IPS DF 4.7 (cell line): ENCODE results near the gene LRRC56.

Experiments
- DNase-seq: peaks from one replicate; pipeline ENCODE4 v3.0.0-alpha.2; 2013; ENCODE audit warnings: low spot score; ENCODE audit errors: extremely low read depth

LRRC56 gene

DNA sequence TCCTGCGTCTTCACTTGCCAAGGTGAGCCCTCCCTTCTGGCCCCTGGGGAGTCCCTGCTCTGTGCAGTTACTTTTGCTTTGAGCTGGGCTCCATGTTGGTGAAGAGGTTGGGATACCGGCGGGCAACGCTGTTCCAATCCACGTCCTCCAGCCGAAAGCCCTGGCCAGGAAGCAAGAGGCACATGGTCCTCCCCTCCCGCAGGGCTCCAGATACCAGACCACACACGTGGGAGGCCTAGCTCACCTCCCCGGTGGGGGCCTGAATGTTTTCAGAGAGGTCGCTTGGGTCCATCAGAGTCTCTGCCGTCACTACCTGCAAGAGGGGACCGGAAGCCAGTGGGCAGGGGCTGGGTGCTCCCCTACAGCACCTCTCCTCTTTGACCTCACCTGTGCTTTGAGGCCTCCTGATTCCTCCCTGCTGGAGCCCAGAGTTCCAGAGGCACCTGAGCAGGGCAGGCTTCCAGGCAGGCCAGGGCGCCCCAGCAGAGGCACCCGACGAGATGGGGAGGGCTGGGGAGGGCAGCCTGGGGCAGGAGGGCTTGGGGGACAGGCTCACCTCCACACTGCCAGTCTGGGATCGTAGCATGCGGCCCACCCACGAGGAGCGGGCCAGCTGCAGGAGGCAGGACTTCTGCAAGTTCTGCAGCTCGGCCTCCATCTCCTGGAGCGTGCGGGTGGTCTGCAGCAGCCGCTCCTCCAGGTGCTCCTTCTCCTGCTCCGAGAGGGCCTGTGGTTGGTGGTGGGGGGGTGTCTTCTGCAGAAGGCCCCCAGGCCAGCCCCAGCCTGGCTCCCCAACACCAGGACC, 20.2 kb downstream of the LRRC56 start:
- no peak for DNase-seq

DNA sequence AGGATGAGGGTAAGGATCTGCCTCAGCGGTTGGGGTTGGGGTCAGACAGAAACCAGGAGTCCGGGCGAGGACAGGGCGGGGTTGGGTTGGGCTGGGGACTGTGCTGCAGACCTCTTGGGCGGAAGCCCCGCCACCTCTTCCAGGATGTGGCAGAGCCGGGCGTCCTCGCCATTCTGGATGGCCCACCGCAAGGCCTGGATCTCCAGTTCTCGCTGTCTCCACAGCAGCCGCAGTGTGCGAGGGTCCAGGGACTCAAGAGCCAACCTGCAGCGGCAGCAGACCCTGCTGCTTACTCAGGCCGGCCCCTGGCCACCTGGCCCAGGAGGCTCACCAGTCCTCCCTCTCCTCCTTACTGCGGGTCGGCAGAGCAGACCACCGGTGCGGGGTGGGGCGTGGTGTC, 21.2 kb downstream of the LRRC56 start:
- no peak for DNase-seq

- no peak for DNase-seq
Measured at GRCh38 chr11:559020-559620, 21.8 kb downstream of the LRRC56 start.

DNA sequence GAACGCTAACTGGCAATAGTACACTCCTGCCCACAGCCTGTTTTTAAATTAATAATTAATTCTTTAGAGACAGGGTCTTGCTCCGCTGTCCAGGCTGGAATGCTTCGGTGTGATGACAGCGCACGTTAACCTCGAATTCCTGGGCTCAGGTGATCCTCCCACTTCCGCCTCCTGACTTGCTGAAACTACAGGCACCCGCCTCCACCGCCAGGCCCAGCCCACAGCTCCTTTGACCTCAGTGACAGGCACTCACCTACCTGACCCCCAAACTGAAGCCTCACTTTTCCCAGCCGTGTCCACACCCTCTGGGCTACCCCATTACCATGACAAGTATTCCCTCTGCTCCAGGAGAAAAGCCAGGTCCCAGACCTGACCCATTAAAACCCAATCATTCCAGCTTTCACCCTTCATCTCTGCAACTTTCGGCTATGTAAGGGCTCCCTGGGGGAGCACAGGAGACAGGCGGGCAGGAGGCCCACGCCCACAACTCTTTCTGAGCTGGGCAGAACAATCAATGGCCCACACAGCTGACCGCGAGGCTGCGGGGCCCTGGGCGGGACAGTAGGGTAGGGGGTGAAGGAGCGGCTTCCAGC, 22.5 kb downstream of the LRRC56 start:
- no peak for DNase-seq

- DNase-seq: no peak
Measured at GRCh38 chr11:560305-561147, 23.2 kb downstream of the LRRC56 start, which contains the start of the genes LMNTD2 and RASSF7. Gene LMNTD2 (minus strand): TSS chr11:560738. CDS start chr11:560716, 22 bp downstream. Gene RASSF7 (plus strand): TSS chr11:560970. CDS start chr11:561769, 799 bp downstream.

DNA sequence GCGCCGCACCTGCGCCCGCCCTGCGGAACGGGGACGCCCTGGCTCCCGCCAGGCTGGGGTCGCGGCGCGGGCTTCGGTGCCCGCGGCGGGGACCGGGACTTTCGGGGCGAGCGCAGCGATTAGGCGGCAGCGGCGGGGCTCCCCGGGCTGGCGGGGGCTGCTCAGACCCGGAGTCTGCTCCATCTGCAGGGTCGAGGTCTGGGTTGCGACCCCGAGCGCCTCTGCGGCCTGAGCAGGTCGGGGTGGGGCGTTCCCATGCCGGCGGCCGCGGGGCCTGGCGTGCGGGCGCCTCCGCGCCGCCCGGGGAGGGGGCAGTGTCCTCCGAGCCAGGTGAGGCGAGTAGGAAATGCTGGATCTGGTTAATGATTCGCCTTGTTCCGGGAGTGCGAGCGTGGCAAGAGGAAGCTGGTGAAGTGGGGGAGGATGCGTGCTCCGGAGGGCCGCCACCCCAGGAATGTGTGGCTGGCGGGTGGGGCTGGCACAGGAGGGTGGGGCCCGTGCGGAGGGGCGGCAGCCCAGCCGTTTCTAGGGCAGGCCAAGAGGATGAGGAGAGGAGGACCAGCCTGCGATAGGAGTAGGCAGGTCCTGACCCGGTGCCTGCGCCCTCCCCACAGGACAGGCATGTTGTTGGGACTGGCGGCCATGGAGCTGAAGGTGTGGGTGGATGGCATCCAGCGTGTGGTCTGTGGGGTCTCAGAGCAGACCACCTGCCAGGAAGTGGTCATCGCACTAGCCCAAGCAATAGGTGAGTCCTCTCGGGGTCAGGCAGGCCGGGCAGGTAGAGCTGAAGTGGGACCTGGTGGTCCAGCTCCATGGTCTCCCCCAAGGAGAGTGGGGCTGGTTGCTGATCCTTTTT, 24.0 kb downstream of the LRRC56 start:
- DNase-seq: no peak

- no peak for DNase-seq
Measured at GRCh38 chr11:562046-562645, 24.8 kb downstream of the LRRC56 start.

- DNase-seq: no peak
Measured at GRCh38 chr11:563066-563811, 25.9 kb downstream of the LRRC56 start.

DNA sequence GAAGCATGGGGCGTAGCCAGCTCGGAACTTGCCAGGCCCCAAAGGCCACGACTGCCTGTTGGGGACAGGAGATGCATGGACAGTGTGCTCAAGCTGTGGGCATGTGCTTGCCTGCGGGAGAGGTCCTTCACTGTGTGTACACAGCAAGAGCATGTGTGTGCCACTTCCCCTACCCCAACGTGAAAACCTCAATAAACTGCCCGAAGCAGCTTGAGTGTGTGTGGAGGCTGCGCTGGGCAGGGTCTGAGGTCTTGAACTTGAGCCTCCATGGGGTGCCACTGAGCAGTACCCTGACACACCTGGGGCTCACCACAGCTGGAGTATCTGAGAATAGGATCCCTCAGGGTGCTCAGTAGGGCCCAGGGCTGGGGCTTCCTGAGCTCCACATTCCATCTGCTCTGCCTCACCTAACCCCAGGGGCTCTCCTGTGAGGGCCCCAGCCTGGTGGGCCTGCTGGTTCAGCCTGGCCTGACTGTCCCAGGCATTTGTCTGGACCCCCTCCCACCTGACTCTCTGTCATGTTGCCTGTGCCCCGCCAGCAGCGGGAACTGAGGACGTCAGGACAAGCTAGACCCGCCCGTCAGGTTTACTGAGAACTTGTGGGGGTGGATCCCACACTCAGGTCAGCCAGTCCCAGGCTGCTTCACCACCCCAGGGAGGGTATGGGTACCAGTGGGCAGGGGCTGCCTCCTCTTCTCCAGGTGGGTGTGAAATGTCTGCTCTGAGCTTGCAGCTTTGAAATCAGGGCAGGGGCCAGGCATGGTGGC, 26.7 kb downstream of the LRRC56 start:
- DNase-seq: no peak

- no peak for DNase-seq
Measured at GRCh38 chr11:565921-566509, 28.7 kb downstream of the LRRC56 start.

DNA sequence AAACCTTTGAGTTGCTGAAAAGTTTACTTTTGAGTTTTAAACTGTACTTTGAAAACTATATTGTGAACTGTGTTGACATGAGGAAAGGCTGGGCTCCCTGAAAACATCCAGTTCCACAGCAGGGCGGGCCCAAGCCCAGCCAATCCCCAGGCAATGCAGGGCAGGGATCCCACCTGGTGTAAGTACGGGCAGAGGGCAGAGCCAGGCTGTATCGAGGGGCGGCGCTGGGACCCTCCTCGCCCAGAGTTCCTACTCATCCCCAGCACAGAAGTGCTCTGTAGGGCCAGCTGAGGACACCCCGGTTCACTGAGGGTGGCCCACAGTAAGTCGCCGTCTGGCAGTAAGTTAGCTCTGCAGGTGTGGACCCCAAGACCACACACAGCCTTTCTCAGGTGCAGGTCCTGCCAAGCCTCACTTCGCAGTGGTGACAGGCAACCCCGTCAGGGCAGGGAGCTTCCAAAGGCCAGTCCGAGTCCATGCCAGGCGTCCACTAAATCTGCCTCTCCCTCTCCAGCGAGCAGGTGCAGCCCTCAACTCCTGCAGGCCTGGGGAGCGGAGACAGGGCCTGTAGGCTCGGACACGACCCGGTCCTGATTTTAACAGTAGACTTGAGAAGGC, 29.8 kb downstream of the LRRC56 start:
- no peak for DNase-seq

DNA sequence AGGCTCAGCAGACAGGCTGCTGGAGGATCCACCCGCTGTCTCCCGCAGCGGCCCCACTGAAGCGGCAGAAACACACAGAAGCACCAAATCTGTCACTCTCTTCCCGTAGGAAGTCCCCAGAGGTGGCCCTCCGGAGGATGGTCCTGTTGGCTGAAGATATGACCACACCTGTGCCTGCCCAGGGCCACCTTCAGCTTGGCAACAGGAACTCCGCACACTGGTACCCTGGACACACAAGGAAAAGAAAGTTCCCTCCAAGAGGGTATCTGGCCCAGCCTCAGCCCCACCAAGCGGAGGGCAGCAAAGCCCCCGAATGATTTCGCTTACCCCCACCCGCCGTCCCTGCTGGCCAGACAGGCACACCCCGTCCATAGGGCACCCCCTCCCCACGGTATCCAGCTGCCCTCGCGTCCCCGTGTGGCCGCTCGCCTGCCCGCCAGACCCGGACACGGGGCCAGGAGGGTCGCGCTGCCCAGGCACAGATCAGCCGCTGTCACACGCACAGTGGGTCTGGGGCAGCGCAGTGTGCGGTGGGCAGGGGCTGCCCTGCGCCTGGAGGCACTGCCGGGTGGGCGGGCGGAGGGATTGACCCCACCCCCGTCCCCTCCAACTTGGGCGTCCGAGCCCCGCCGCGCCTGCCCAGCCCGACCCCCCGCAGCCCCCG, 30.4 kb downstream of the LRRC56 start:
- no peak for DNase-seq

- no peak for DNase-seq
Measured at GRCh38 chr11:568306-569157, 31.2 kb downstream of the LRRC56 start.

DNA sequence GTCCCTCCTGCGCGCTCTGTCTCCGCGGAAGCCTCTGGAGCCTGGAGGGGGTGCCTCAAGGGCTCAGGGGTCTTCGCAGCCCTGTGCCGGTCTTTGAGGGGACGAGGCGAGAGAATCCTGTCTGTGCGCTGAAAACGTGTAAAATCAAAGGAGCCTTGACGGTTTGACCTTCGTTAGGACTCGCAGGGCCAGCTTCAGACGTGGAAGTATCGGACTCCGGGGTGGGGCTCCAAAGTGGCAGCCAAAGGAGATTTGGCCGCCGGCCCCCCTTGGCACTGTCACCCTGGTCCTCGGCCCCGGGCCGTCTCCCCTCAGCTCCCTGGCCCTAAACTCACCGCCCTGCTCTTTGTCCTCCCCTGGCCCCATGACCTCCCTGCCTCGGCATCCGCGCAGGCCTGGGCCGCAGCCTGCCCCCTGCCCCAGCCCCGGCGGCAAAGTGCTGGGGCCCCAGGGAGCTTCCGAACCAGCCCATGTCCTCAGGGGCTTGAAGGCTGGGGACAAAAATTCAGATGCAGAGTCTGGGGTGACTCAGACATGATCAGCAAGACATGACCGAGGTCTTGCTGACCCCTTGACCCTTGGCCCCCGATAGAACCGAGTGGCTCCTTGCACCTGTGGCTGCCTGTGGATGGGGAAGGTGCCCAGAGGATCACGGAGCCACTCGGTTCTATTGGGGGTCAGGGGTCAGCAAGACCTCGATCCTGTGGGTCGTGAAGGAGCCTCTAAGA, 32.0 kb downstream of the LRRC56 start:
- no peak for DNase-seq

- DNase-seq: no peak
Measured at GRCh38 chr11:571802-572185, 34.5 kb downstream of the LRRC56 start.
